HG02840 (cell line): ENCODE results near the gene ASCC2.

Experiments
- ATAC-seq: cut with Tn5 transposase; IDR thresholded peaks from one replicate; pipeline ENCODE4 v1.9.1; 2021; ENCODE audit warnings: mild to moderate bottlenecking, moderate library complexity, moderate number of reproducible peaks; ENCODE audit not compliant: unreplicated experiment, low FRiP score

ASCC2 gene

GRCh38 chr22:29821291-29822016 lies 16.6 kb downstream of the ASCC2 start:
- ATAC-seq, result no peak

GRCh38 chr22:29820961-29821290 lies 17.1 kb downstream of the ASCC2 start:
- ATAC-seq, result no peak

- ATAC-seq, result no peak
These were observed 18.6 kb downstream of the ASCC2 start for GRCh38 chr22:29819501-29819900.

GRCh38 chr22:29817724-29818123 lies 20.4 kb downstream of the ASCC2 start:
- no peak for ATAC-seq

- no peak for ATAC-seq
These were observed 21.1 kb downstream of the ASCC2 start for GRCh38 chr22:29816980-29817379.

- ATAC-seq, result no peak
These were observed 21.5 kb downstream of the ASCC2 start for GRCh38 chr22:29816539-29816938.

- ATAC-seq, result no peak
These were observed 21.9 kb downstream of the ASCC2 start for GRCh38 chr22:29816128-29816527.

- no peak for ATAC-seq
These were observed 22.5 kb downstream of the ASCC2 start for GRCh38 chr22:29815580-29815979.

GRCh38 chr22:29814003-29814402 lies 24.1 kb downstream of the ASCC2 start:
- ATAC-seq, result no peak

- no peak for ATAC-seq
These were observed 24.5 kb downstream of the ASCC2 start for GRCh38 chr22:29813563-29813962.

- ATAC-seq, result no peak
These were observed 24.9 kb downstream of the ASCC2 start for GRCh38 chr22:29813126-29813525.

GRCh38 chr22:29811377-29811776 lies 26.7 kb downstream of the ASCC2 start:
- no peak for ATAC-seq

GRCh38 chr22:29810216-29810615 lies 27.9 kb downstream of the ASCC2 start:
- no peak for ATAC-seq

GRCh38 chr22:29806196-29806595 lies 31.9 kb downstream of the ASCC2 start:
- ATAC-seq, result no peak

- ATAC-seq, result no peak
These were observed 33.1 kb downstream of the ASCC2 start for GRCh38 chr22:29804985-29805384.

- ATAC-seq, result no peak
These were observed 34.9 kb downstream of the ASCC2 start for GRCh38 chr22:29803190-29803589.

- ATAC-seq, result no peak
These were observed 36.3 kb downstream of the ASCC2 start for GRCh38 chr22:29801796-29802195.

GRCh38 chr22:29801153-29801552 lies 36.9 kb downstream of the ASCC2 start:
- no peak for ATAC-seq

- ATAC-seq, result no peak
These were observed 38.8 kb downstream of the ASCC2 start for GRCh38 chr22:29799217-29799680.

- no peak for ATAC-seq
These were observed 39.3 kb downstream of the ASCC2 start for GRCh38 chr22:29798801-29799200.

GRCh38 chr22:29798318-29798717 lies 39.8 kb downstream of the ASCC2 start:
- no peak for ATAC-seq

GRCh38 chr22:29797351-29797750 lies 40.7 kb downstream of the ASCC2 start:
- no peak for ATAC-seq

GRCh38 chr22:29795663-29796062 lies 42.4 kb downstream of the ASCC2 start:
- no peak for ATAC-seq
